ENCODE results near the gene FRMD4A. TPM values are rescaled to one million over a fixed set of nuclear protein-coding genes. Genes with fewer than 3 reads are reported as not detected.
A peak's percentile ranks its signal among the peaks of the same experiment; 100 is the strongest.
"Not testable (repeated sequence)": the region's sequence is repeated elsewhere in the genome, so short reads cannot be mapped to it uniquely, and the experiment has no call there.

Gene FRMD4A
- total RNA-seq, 1 donor from 2014 or later = 34.6 TPM

GRCh38 chr10:13865758-13866491, 464.8 kb downstream of the FRMD4A start:
- no peak for TF ChIP-seq CTCF (conservative IDR thresholded peaks at IDR 0.05; ENCODE audit: low read depth, low read length)
- H3K4me3 ChIP-seq (ENCODE audit: low read depth, low read length) = no peak overlapping the region
- DNase-seq (ENCODE audit: low read depth) = peak; percentile 32

DNA sequence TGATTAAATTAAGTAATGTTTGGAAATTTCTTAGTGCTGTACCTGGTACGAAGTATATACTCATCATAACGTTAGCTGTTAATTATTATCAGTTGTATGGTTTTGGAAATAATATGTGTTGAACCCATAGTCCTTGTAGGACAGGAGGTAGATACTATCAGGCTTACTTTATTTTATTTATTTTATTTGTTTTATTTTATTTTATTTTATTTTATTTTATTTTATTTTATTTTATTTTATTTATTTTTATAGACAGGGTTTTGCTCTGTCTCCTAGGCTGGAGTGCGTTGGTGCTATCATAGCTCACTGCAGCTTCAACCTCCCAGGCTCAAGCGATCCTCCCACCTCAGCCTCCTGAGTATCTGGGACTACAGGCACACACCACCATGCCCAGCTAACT, 465.5 kb downstream of the FRMD4A start:
- not testable (repeated sequence) for DNase-seq (ENCODE audit: low read depth); H3K4me3 ChIP-seq (ENCODE audit: low read depth, low read length)

- DNase-seq (ENCODE audit: low read depth) = no peak
- H3K4me3 ChIP-seq (ENCODE audit: low read depth, low read length) = no peak overlapping the region
- TF ChIP-seq CTCF (conservative IDR thresholded peaks at IDR 0.05; ENCODE audit: low read depth, low read length) = no peak
These were observed 468.0 kb downstream of the FRMD4A start for GRCh38 chr10:13862546-13863233.

DNA sequence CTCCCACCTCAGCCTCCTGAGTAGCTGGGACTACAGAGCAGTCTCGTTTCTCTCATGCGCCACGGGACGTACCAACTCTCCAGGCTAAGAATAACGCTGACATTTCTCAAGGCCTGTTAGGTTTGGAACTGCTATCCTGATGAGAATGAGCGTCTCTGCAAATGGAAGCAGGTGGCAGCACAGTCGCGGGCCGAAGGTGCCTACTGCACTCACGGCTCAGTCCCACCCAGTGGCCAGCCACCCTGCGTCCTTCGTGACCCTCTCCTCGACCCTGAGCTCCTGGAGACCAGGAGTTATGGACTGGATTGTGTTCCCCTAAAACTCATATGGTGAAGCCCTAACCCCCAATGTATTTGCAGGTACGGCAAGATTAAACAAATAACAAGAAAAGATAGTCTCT, 469.8 kb downstream of the FRMD4A start:
- DNase-seq (ENCODE audit: low read depth) = no peak
- no peak for TF ChIP-seq CTCF (conservative IDR thresholded peaks at IDR 0.05; ENCODE audit: low read depth, low read length)
- no peak overlapping the region for H3K4me3 ChIP-seq (ENCODE audit: low read depth, low read length)

DNA sequence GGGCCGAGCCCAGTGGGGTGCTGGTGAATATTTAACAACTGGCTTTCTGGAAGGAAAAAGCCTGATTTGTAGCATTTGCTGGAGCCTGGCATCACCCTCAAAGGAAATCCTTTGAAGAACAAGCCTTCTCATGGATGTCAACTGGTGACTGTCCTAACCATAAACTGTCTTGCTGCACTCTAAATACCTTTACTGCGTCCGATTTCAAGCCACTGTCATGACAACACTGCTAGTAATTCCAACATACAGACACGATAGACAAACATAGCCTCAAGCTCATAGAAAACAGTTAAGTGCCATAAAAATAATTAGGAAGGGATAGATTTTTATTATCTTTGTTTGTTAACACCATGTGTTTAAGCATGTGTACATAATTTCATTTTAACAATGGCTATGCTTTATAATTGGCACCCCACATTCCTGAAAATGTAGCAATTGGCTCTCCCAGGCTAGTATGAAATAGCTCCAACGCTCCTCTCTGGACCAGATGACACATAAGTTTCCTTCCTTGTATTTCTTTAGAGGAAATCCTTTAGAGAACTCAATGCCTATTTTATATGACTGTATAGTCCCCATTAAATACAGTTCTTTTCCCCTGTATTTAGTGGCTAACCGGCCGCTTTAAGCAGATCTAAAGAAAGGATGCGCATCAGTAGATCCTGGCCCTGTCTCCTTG, 470.6 kb downstream of the FRMD4A start:
- H3K4me3 ChIP-seq (ENCODE audit: low read depth, low read length) = no peak overlapping the region
- no peak for DNase-seq (ENCODE audit: low read depth)
- TF ChIP-seq CTCF (conservative IDR thresholded peaks at IDR 0.05; ENCODE audit: low read depth, low read length) = no peak

DNA sequence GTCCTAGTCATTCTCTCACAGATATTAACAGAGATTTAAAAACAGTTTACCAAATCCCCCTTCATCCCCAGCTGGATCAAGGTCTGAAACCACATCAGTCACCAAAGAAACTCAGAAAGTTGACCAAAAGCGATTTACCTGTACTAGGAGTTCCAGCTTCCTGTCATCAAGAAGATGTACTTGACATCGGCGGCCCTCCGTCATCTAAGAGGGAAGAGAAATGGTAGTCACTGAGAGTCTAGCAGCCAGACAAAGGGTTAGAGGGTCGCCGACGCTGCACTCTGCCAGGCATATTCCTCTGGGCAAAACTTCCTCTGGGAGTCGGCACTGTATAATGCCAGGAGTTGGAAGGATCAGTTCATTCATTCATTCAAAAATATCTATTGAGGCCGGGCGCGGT, 472.0 kb downstream of the FRMD4A start:
- DNase-seq (ENCODE audit: low read depth) = no peak
- TF ChIP-seq CTCF (conservative IDR thresholded peaks at IDR 0.05; ENCODE audit: low read depth, low read length) = no peak
- no peak overlapping the region for H3K4me3 ChIP-seq (ENCODE audit: low read depth, low read length)

- no peak for TF ChIP-seq CTCF (conservative IDR thresholded peaks at IDR 0.05; ENCODE audit: low read depth, low read length)
- no peak for DNase-seq (ENCODE audit: low read depth)
- no peak overlapping the region for H3K4me3 ChIP-seq (ENCODE audit: low read depth, low read length)
These were observed 473.3 kb downstream of the FRMD4A start for GRCh38 chr10:13857451-13857850.

All from epithelial cell of proximal tubule (primary cell).